ENCODE measurements around the gene SOWAHA.
"Not testable (repeated sequence)": the region's sequence is repeated elsewhere in the genome, so short reads cannot be mapped to it uniquely, and the experiment has no call there.

The SOWAHA gene

DNA sequence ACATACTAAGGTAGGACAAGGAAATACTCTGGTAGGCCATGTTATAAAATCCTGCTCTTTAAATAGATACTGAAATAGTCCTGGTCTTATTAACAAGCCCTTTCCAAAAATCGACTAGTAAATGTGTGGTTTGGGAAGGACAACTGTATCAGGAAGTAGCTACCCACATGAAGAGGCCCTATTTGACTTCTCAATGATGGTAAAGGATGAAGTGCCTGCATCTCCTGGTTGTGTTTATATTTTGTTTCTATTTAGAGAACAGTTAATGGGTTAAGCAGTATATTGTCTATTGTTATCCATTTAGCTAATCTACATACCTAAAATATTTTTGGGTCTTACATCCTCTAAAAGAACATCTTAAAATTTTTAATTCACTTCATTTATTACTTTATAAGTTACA, 40.7 kb downstream of the SOWAHA start:
- Histone ChIP-seq H4K20me1 (ENCODE audit: insufficient read depth, low read length) (no peaks in the 10 kb centered on the region), H3K27ac (ENCODE audit: low read depth, low read length, poor library complexity, severe bottlenecking) (no peak overlapping the region), H3K9me2 (ENCODE audit: low read depth, low read length) (no peaks in the 10 kb centered on the region), H3K4me3 (ENCODE audit: low read depth, low read length, poor library complexity, severe bottlenecking) (no peak overlapping the region), H3K4me2 (ENCODE audit: low read length) (no peak overlapping the region), H3K36me3 (ENCODE audit: insufficient read depth, low read length) (no peaks in the 10 kb centered on the region), H3K79me2 (ENCODE audit: insufficient read depth, low read length) (no peaks in the 10 kb centered on the region), H3K9me3 (ENCODE audit: low read length) (no peaks in the 10 kb centered on the region), H2AFZ (ENCODE audit: low read length) (no peak overlapping the region), H3K27me3 (ENCODE audit: insufficient read depth, low read length) (no peaks in the 10 kb centered on the region; the same call in 1 of the 2 replicates), H3K4me1 (ENCODE audit: insufficient read depth, low read length, severe bottlenecking) (no peaks in the 10 kb centered on the region), H3F3A (ENCODE audit: insufficient read depth, low read length) (no peaks in the 10 kb centered on the region), H3K9ac (ENCODE audit: low read length) (no peak overlapping the region)
- no peak for TF ChIP-seq EZH2 (IDR thresholded peaks at IDR 0.05; ENCODE audit: borderline replicate concordance, low read length)
- TF ChIP-seq, protein P1, sequence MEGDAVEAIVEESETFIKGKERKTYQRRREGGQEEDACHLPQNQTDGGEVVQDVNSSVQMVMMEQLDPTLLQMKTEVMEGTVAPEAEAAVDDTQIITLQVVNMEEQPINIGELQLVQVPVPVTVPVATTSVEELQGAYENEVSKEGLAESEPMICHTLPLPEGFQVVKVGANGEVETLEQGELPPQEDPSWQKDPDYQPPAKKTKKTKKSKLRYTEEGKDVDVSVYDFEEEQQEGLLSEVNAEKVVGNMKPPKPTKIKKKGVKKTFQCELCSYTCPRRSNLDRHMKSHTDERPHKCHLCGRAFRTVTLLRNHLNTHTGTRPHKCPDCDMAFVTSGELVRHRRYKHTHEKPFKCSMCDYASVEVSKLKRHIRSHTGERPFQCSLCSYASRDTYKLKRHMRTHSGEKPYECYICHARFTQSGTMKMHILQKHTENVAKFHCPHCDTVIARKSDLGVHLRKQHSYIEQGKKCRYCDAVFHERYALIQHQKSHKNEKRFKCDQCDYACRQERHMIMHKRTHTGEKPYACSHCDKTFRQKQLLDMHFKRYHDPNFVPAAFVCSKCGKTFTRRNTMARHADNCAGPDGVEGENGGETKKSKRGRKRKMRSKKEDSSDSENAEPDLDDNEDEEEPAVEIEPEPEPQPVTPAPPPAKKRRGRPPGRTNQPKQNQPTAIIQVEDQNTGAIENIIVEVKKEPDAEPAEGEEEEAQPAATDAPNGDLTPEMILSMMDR (IDR thresholded peaks at IDR 0.05; ENCODE audit: low read length): no peak

DNA sequence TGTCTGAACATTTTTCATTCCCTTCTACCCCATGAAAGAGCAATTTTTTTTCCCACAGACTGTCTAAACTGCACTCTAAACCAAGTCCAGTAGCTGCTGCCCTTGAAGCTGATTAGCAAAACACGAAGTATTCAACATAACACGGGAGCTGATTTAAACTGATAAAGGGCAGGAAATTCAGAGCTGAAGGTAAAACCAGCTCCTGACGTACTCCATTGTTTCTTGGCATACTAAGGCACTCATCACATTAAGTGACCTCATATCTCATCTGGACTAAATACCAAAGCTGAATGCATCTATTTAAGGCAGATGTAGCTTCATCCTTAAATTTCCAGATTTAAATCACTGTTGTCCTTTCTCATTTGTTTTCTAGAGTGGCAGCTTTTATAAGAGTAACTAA, 41.2 kb downstream of the SOWAHA start:
- H3K9me2 ChIP-seq (ENCODE audit: low read depth, low read length): no peaks in the 10 kb centered on the region
- H3K9ac ChIP-seq (ENCODE audit: low read length): no peak overlapping the region
- H3K4me2 ChIP-seq (ENCODE audit: low read length): no peak overlapping the region
- H4K20me1 ChIP-seq (ENCODE audit: insufficient read depth, low read length): no peaks in the 10 kb centered on the region
- no peaks in the 10 kb centered on the region for H3K9me3 ChIP-seq (ENCODE audit: low read length)
- H3K27ac ChIP-seq (ENCODE audit: low read depth, low read length, poor library complexity, severe bottlenecking): no peak overlapping the region
- no peaks in the 10 kb centered on the region for H3F3A ChIP-seq (ENCODE audit: insufficient read depth, low read length)
- no peak overlapping the region for H2AFZ ChIP-seq (ENCODE audit: low read length)
- H3K36me3 ChIP-seq (ENCODE audit: insufficient read depth, low read length): no peaks in the 10 kb centered on the region
- no peaks in the 10 kb centered on the region; the same call in 1 of the 2 replicates for H3K27me3 ChIP-seq (ENCODE audit: insufficient read depth, low read length)
- H3K79me2 ChIP-seq (ENCODE audit: insufficient read depth, low read length): no peaks in the 10 kb centered on the region
- TF ChIP-seq, protein P1 (IDR thresholded peaks at IDR 0.05; ENCODE audit: low read length): no peak
- no peak for TF ChIP-seq EZH2 (IDR thresholded peaks at IDR 0.05; ENCODE audit: borderline replicate concordance, low read length)
- H3K4me3 ChIP-seq (ENCODE audit: low read depth, low read length, poor library complexity, severe bottlenecking): no peak overlapping the region
- H3K4me1 ChIP-seq (ENCODE audit: insufficient read depth, low read length, severe bottlenecking): no peaks in the 10 kb centered on the region

DNA sequence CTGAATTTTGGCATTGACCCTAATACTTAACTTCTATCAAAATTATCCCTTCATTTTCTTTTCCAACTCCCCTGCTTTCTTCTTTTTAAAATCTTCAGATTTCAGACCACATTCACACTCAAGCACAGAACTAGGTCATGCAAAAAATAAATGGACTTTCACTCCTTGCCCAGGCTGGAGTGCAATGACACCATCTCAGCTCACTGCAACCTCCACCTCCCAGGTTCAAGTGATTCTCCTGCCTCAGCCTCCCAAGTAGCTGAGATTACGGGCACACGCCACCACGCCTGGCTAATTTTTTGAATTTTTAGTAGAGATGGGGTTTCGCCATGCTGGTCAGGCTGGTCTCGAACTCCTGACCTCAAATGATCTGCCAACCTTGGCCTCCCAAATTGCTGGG, 41.9 kb downstream of the SOWAHA start:
- H3K4me2 ChIP-seq (ENCODE audit: low read length); H3K9me3 ChIP-seq (ENCODE audit: low read length); H3K27ac ChIP-seq (ENCODE audit: low read depth, low read length, poor library complexity, severe bottlenecking); H3K9me2 ChIP-seq (ENCODE audit: low read depth, low read length); H4K20me1 ChIP-seq (ENCODE audit: insufficient read depth, low read length); H2AFZ ChIP-seq (ENCODE audit: low read length); H3F3A ChIP-seq (ENCODE audit: insufficient read depth, low read length); H3K79me2 ChIP-seq (ENCODE audit: insufficient read depth, low read length); H3K27me3 ChIP-seq (ENCODE audit: insufficient read depth, low read length); H3K9ac ChIP-seq (ENCODE audit: low read length); H3K4me3 ChIP-seq (ENCODE audit: low read depth, low read length, poor library complexity, severe bottlenecking); H3K36me3 ChIP-seq (ENCODE audit: insufficient read depth, low read length); H3K4me1 ChIP-seq (ENCODE audit: insufficient read depth, low read length, severe bottlenecking): not testable (repeated sequence)

DNA sequence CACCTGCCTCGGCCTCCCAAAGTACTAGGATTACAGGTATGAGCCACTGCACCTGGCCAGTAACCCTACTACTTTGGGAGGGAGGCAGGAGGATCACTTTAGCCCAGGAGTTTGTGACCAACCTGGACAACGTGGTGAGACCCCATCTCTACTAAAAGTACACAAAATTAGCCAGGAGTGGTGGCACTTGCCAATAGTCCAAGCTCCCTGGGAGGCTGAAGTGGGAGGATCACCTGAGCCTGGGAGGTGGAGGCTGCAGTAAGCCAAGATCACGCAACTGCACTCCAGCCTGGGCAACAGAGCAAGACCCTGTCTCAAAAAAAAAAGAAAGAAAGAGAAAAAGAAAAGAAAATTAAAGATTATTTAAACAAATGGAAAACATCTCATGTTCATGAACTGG, 42.9 kb downstream of the SOWAHA start:
- Histone ChIP-seq H3K4me1 (ENCODE audit: insufficient read depth, low read length, severe bottlenecking) (no peaks in the 10 kb centered on the region), H3K79me2 (ENCODE audit: insufficient read depth, low read length) (no peaks in the 10 kb centered on the region), H3K9me2 (ENCODE audit: low read depth, low read length) (no peaks in the 10 kb centered on the region), H4K20me1 (ENCODE audit: insufficient read depth, low read length) (no peaks in the 10 kb centered on the region), H3K27me3 (ENCODE audit: insufficient read depth, low read length) (no peaks in the 10 kb centered on the region; the same call in 1 of the 2 replicates), H3K4me2 (ENCODE audit: low read length) (no peak overlapping the region), H3F3A (ENCODE audit: insufficient read depth, low read length) (no peaks in the 10 kb centered on the region), H3K36me3 (ENCODE audit: insufficient read depth, low read length) (no peaks in the 10 kb centered on the region), H2AFZ (ENCODE audit: low read length) (no peak overlapping the region), H3K9me3 (ENCODE audit: low read length) (no peaks in the 10 kb centered on the region), H3K4me3 (ENCODE audit: low read depth, low read length, poor library complexity, severe bottlenecking) (no peak overlapping the region), H3K9ac (ENCODE audit: low read length) (no peak overlapping the region), H3K27ac (ENCODE audit: low read depth, low read length, poor library complexity, severe bottlenecking) (no peak overlapping the region)
- TF ChIP-seq, protein P1 (IDR thresholded peaks at IDR 0.05; ENCODE audit: low read length): no peak
- no peak for TF ChIP-seq EZH2 (IDR thresholded peaks at IDR 0.05; ENCODE audit: borderline replicate concordance, low read length)
